ENCODE measurements around the gene SHISAL1. TPM values are rescaled to one million over a fixed set of nuclear protein-coding genes. Genes with fewer than 3 reads are reported as not detected.

Gene SHISAL1
- total RNA-seq, 1 experiment from 2014 or later = 2.9 TPM

- Mint-ChIP-seq H3K4me1 (peaks cover 3 to 16% of the 10 kb centered on the region in 2 experiments), H3K27me3 (ENCODE audit: low read depth) (no peaks in the 10 kb centered on the region), H3K27ac (no peak overlapping the region), H3K4me3 (no peak overlapping the region), H3K9me3 (peaks cover 0 to 3% of the 10 kb centered on the region in 2 experiments; a peak in 2 of 5 replicates), H3K36me3 (ENCODE audit: insufficient read depth in 1 of 3, low read depth in 3 of 3) (peaks cover 0 to 2% (median 0%) of the 10 kb centered on the region in 3 experiments; a peak in 1 of 7 replicates)
- Histone ChIP-seq H2AK5ac (ENCODE audit: insufficient read length, low read length) (no peak overlapping the region), H3K9ac (ENCODE audit: extremely low read depth, insufficient read length, low read length) (no peak overlapping the region), H3K56ac (ENCODE audit: insufficient read length, low read depth, low read length) (no peak overlapping the region), H3K9me3 (ENCODE audit: control insufficient read depth, low read depth, low read length) (no peaks in the 10 kb centered on the region), H3K27ac (ENCODE audit: insufficient read length, low read depth, low read length) (no peak overlapping the region), H4K20me1 (ENCODE audit: control insufficient read depth, insufficient read depth, insufficient read length) (no peaks in the 10 kb centered on the region), H2BK20ac (ENCODE audit: low read depth, low read length, poor library complexity, severe bottlenecking) (no peak overlapping the region), H3K14ac (ENCODE audit: insufficient read depth, low read length) (no peak overlapping the region), H3T11ph (ENCODE audit: low read length) (no peak overlapping the region), H4K5ac (ENCODE audit: insufficient read length, low read depth, low read length) (no peak overlapping the region), H4K91ac (ENCODE audit: insufficient read length, low read depth, low read length) (no peak overlapping the region), H2BK12ac (ENCODE audit: insufficient read length, low read depth, low read length) (no peak overlapping the region), H2AFZ (ENCODE audit: low read length) (no peak overlapping the region), H3K79me2 (ENCODE audit: insufficient read depth, low read length) (no peaks in the 10 kb centered on the region), H3K4ac (ENCODE audit: low read depth, low read length) (no peak overlapping the region), H2BK5ac (ENCODE audit: insufficient read length, low read length) (no peak overlapping the region), H3K27me3 (ENCODE audit: insufficient read depth, low read length) (no peaks in the 10 kb centered on the region), H3K79me1 (ENCODE audit: insufficient read depth, low read depth, low read length, poor library complexity, severe bottlenecking) (no peaks in the 10 kb centered on the region), H3K23me2 (ENCODE audit: insufficient read length, low read depth, low read length, poor library complexity, severe bottlenecking) (no peaks in the 10 kb centered on the region), H3K18ac (ENCODE audit: insufficient read length, low read depth, low read length) (no peak overlapping the region), H2BK120ac (ENCODE audit: low read depth, low read length, poor library complexity, severe bottlenecking) (no peak overlapping the region), H3K4me2 (ENCODE audit: insufficient read depth, insufficient read length, low read length) (no peak overlapping the region), H4K8ac (replicated peaks; ENCODE audit: insufficient read length, low read depth, low read length) (no peak overlapping the region), H2BK15ac (ENCODE audit: low read depth, low read length) (no peak overlapping the region), H3K23ac (ENCODE audit: insufficient read length, low read depth, low read length) (no peak overlapping the region), H3K4me1 (ENCODE audit: insufficient read depth, low read length) (no peaks in the 10 kb centered on the region)
- DNase-seq = no peak
- TF ChIP-seq CTCF (conservative IDR thresholded peaks at IDR 0.05) = no peak
- no CpG with 5 or more reads among the region's 10 CpGs for WGBS (ENCODE audit: extremely low coverage, insufficient read length, low lambda C conversion rate)
Measured at GRCh38 chr22:44305888-44306287, 6.9 kb downstream of the SHISAL1 start.
